Heart right ventricle (tissue), 16 donors: Measurements from ENCODE around the gene LBX1. TPM values are rescaled to one million over a fixed set of nuclear protein-coding genes. Genes with fewer than 3 reads are reported as not detected.
A peak's percentile ranks its signal among the peaks of the same experiment; 100 is the strongest.

Experiments
- ATAC-seq, 8 donors: fragments of 200-7000 bp; cut with Tn5 transposase; one replicate each; pipeline ENCODE4 v1.9.1; 2020; ENCODE audit warnings: mild to moderate bottlenecking in 8 of 8, moderate library complexity in 8 of 8, moderate number of reproducible peaks in 1 of 8
- DNase-seq, 2 donors: peaks; one replicate each; pipeline ENCODE4 v3.0.0-alpha.2; 2020
- H3K27ac ChIP-seq, 10 donors: fragments of 200-600 bp; sonication (generic) in 2 of 10; one replicate each; pipeline versions ENCODE4 v1.5.0 to v1.8.0; 2020 to 2022; ENCODE audit warnings: mild to moderate bottlenecking in 3 of 10
- H3K27me3 ChIP-seq, 7 donors: fragments of 200-600 bp; one replicate each; pipeline ENCODE4 v1.8.0; 2021 to 2022; ENCODE audit warnings: mild to moderate bottlenecking in 2 of 7
- H3K36me3 ChIP-seq, 9 donors: fragments of 200-600 bp; sonication (generic) in 1 of 9; one replicate each; pipeline versions ENCODE4 v1.5.0 to v1.8.0; 2020 to 2022; ENCODE audit warnings: mild to moderate bottlenecking in 2 of 9
- H3K4me1 ChIP-seq, 9 donors: fragments of 200-600 bp; sonication (generic) in 1 of 9; one replicate each; pipeline versions ENCODE4 v1.5.0 to v1.8.0; 2020 to 2022; ENCODE audit warnings: mild to moderate bottlenecking in 4 of 9
- H3K4me3 ChIP-seq, 10 donors: fragments of 200-600 bp; sonication (generic) in 2 of 10; one replicate each; pipeline versions ENCODE4 v1.5.0 to v1.8.0; 2020 to 2022; ENCODE audit warnings: mild to moderate bottlenecking in 7 of 10, moderate library complexity in 2 of 10
- H3K9me3 ChIP-seq, 11 donors: fragments of 200-600 bp in 10 of 11; sonication (generic) in 2 of 11; one replicate each; pipeline versions ENCODE4 v1.5.0 to v1.8.0; 2013 to 2022; ENCODE audit warnings: mild to moderate bottlenecking in 2 of 11, control low read depth in 1 of 11, moderate library complexity in 1 of 11
- CTCF ChIP-seq, 9 donors: fragments of 200-600 bp; sonication (generic) in 2 of 9; IDR thresholded peaks; one replicate each; pipeline versions ENCODE4 v1.5.0 to v1.8.0; 2021 to 2022; ENCODE audit warnings: antibody characterized with exemption in 9 of 9, mild to moderate bottlenecking in 5 of 9, moderate library complexity in 1 of 9
- whole genome bisulfite sequencing, 2 donors: extraction: QIAGEN DNeasy Blood & Tissue Kit; methylation state at CpG; one replicate each; pipeline ENCODE4 v1.1.7; 2013; ENCODE audit warnings: inconsistent platforms in 1 of 2; 5-methylcytosine and 5-hydroxymethylcytosine counted together
- intact Hi-C, 10 donors: fragments of 100-400 bp; cut with DNase I; formaldehyde crosslinking; loops; one replicate each; pipeline versions ENCODE4 v1.11.1 to v1.14.2; 2022
- polyA plus RNA-seq, 2 donors: library from polyadenylated mRNA; stranded (reverse); fragments of 200-250 nt; gene quantifications; one replicate each; pipeline ENCODE4 v1.2.3, GENCODE V29; 2013
- total RNA-seq, 10 donors: library from RNA; stranded (reverse); fragmentation: NEBNext Ultra II Directional in 3 of 10; extraction: Animal tissue kit (Norgen Biotek cat#: 25700) in 3 of 10; gene quantifications; one replicate each; pipeline versions ENCODE4 v1.2.1 to v1.2.4, GENCODE V29; 2021 to 2023
- donor health status: Arrhythmogenic right ventricular cardiomyopathy.
- donor health status: ischemic (EF 13 %, LVEDD 7.1; RV severe dilation, severe dysfunction).
- donor health status: healthy with polysubstance abuse.
- donor health status: DM: no; HTN: yes; CAD: no.
- donor health status: DM: no; HTN: no; CAD: no.
- donor health status: ischemic (EF 25% LVEDD 6.9; RV normal size, moderate dysfunction).
- donor health status: ischemic (EF 25% LVEDD 5.7; RV mildly dilated, moderate dysfunction).
- donor health status: healthy.
- donor health status: DM: yes; HTN: yes; CAD: no.
- donor health status: Ischemic cardiomyopathy.
- donor health status: ischemic (EF 35%, LVEDD 5.7; RV mildly dilated, moderate dysfunction).
- donor health status: nonischemic (EF 11% LVEDD 7.7; RV severe dilation, severe dysfunction).
- donor health status: DM: yes; HTN: yes; CAD: no.
- donor health status: PGD.
- donor health status: ischemic (EF 29% LVEDD 5.4; RV normal size, mild dysfunction).
- donor health status: nonischemic (EF 23%, LVEDD 6.1; RV moderate dilation, normal function).

Gene LBX1
- total and polyA plus RNA-seq, 12 donors, result not detected

- TF ChIP-seq CTCF (IDR thresholded peaks at IDR 0.05), result no peak
- Histone ChIP-seq H3K36me3 (no peaks in the 10 kb centered on the region), H3K27me3 (peaks cover 51 to 100% (median 98%) of the 10 kb centered on the region in 7 donors), H3K27ac (no peak overlapping the region), H3K4me3 (no peak overlapping the region), H3K9me3 (no peaks in the 10 kb centered on the region), H3K4me1 (peaks cover 0 to 18% (median 13%) of the 10 kb centered on the region in 9 donors)
- intact Hi-C loops, result no loop called here
- DNase-seq, result no peak
- ATAC-seq, result peak in 1 of 8 donors; percentile 17
- 4 to 6% methylated on average over 47 of the region's 47 CpGs for WGBS, 2 donors
These were observed 7.3 kb upstream of the LBX1 start for GRCh38 chr10:101236376-101237080.

GRCh38 chr10:101235766-101236165 is 6.5 kb upstream of the LBX1 start:
- no peaks in the 10 kb centered on the region for H3K9me3 ChIP-seq
- peaks cover 0 to 19% (median 13%) of the 10 kb centered on the region in 9 donors for H3K4me1 ChIP-seq
- no peak for ATAC-seq
- 14 to 27% methylated on average over 4 of the region's 4 CpGs for WGBS, 2 donors
- no peak for TF ChIP-seq CTCF (IDR thresholded peaks at IDR 0.05)
- no peaks in the 10 kb centered on the region for H3K36me3 ChIP-seq
- peaks cover 59 to 100% (median 100%) of the 10 kb centered on the region in 7 donors for H3K27me3 ChIP-seq
- no peak overlapping the region for H3K27ac ChIP-seq
- no peak for DNase-seq
- no peak overlapping the region for H3K4me3 ChIP-seq
- intact Hi-C loops, result no loop called here

DNA sequence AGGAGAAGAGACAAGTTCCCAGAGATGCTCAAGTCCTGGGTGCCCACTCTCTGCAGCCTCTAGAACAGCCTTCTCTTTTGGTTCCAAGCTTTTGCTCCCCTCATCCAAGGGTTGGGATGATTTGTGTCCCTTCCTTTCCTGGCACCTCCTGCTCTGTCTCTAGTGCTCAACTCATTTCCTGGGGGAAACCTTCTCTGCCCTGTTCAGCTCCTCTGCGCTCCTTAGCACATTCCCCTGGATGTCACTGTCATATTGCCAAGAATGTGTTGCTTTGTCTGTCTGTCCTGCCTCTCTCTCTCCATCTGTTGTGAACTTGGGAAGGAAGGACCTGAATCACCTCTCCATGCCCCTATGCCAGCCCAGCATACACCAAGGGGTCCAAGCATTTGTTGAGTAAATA is 5.1 kb upstream of the LBX1 start:
- H3K36me3 ChIP-seq, result no peaks in the 10 kb centered on the region
- peaks cover 9 to 33% (median 21%) of the 10 kb centered on the region in 9 donors for H3K4me1 ChIP-seq
- DNase-seq (no peak), ATAC-seq (no peak)
- no peak overlapping the region for H3K4me3 ChIP-seq
- H3K9me3 ChIP-seq, result no peaks in the 10 kb centered on the region
- no peak for TF ChIP-seq CTCF (IDR thresholded peaks at IDR 0.05)
- WGBS, 2 donors, result 50 to 57% methylated on average over 1 of the region's 1 CpG
- H3K27me3 ChIP-seq, result peaks cover 73 to 100% (median 100%) of the 10 kb centered on the region in 7 donors
- intact Hi-C loops, result no loop called here
- no peak overlapping the region for H3K27ac ChIP-seq

DNA sequence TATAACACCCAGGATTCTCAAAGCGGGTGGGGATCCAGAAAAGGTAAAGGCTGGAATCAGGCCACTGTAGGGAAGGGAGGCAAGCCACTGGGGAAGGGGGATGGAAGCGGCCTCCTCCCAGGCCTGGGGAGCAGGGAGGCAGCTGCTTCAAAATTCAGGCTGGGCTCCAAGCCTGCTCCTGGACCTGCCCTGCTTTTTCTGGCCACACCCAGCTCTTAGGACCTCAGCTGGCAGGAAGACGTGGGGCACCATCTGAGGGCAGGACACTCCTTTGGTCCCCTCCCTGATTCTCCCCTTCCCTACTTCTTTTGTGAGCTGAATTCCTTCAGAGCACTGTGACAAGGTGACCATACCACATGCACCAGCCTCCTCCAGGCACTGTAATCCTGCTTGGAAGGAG is 4.6 kb upstream of the LBX1 start:
- H3K4me1 ChIP-seq, result peaks cover 9 to 38% (median 26%) of the 10 kb centered on the region in 9 donors
- H3K27me3 ChIP-seq, result peaks cover 71 to 100% (median 100%) of the 10 kb centered on the region in 7 donors
- no peak overlapping the region for H3K4me3 ChIP-seq
- H3K36me3 ChIP-seq, result no peaks in the 10 kb centered on the region
- 13 to 25% methylated on average over 3 of the region's 3 CpGs for WGBS, 2 donors
- no peak for DNase-seq
- H3K9me3 ChIP-seq, result no peaks in the 10 kb centered on the region
- intact Hi-C loops, result no loop called here
- no peak overlapping the region for H3K27ac ChIP-seq
- no peak for ATAC-seq
- TF ChIP-seq CTCF (IDR thresholded peaks at IDR 0.05), result no peak
